WTC11 (cell line): ENCODE measurements around the gene CFAP92. TPM values are rescaled to one million over a fixed set of nuclear protein-coding genes. Genes with fewer than 3 reads are reported as not detected.

Experiments
- ATAC-seq: fragments of 200-7000 bp; cut with Tn5 transposase; 2 replicates; pipeline ENCODE4 v1.10.0; 2021; ENCODE audit warnings: mild to moderate bottlenecking, moderate library complexity
- CTCF ChIA-PET: fragments of 300-600 bp; sonication (Branson Sonifier 250); formaldehyde crosslinking; loops from one replicate; lab custom pipeline; 2021; ENCODE audit warnings: antibody characterized with exemption; lab: Charles Lee
- POLR2A ChIA-PET: fragments of 350-600 bp; sonication (Branson Sonifier 250); formaldehyde crosslinking; loops from one replicate; lab custom pipeline; 2021; ENCODE audit warnings: antibody characterized with exemption; lab: Charles Lee
- DNase-seq: peaks from one replicate; pipeline ENCODE4 v3.0.0; 2021; ENCODE audit warnings: low spot score
- H3K27ac Mint-ChIP-seq: 2 replicates; pipeline ENCODE4 v1.8.0; 2021; ENCODE audit warnings: mixed read lengths
- H3K27me3 Mint-ChIP-seq: 2 replicates; pipeline ENCODE4 v1.8.0; 2021; ENCODE audit warnings: low read depth, mild to moderate bottlenecking, moderate library complexity, mixed read lengths
- H3K36me3 Mint-ChIP-seq: 2 replicates; pipeline ENCODE4 v1.8.0; 2021; ENCODE audit warnings: mixed read lengths
- H3K4me1 Mint-ChIP-seq: 2 replicates; pipeline ENCODE4 v1.8.0; 2022; ENCODE audit warnings: mixed read lengths
- H3K4me3 Mint-ChIP-seq: 2 replicates; pipeline ENCODE4 v1.8.0; 2021; ENCODE audit warnings: mild to moderate bottlenecking, moderate library complexity, mixed read lengths
- H3K9me3 Mint-ChIP-seq: 2 replicates; pipeline ENCODE4 v1.8.0; 2021; ENCODE audit warnings: mixed read lengths
- ATF3 ChIP-seq: sonication (generic); formaldehyde crosslinking; conservative IDR thresholded peaks from 2 replicates; pipeline ENCODE4 v1.8.1; 2022; ENCODE audit warnings: mild to moderate bottlenecking, missing genetic modification reagents
- ATF6 ChIP-seq: sonication (generic); formaldehyde crosslinking; IDR thresholded peaks from 2 replicates; pipeline ENCODE4 v1.8.1; 2023; ENCODE audit warnings: mild to moderate bottlenecking, missing genetic modification reagents
- CDX4 ChIP-seq: fragments of 250-450 bp; sonication (Bioruptor Pico); IDR thresholded peaks from 2 replicates; pipeline ENCODE4 v1.9.0; 2021; ENCODE audit warnings: moderate library complexity, mild to moderate bottlenecking, inconsistent platforms, borderline replicate concordance
- CREM ChIP-seq: sonication (generic); formaldehyde crosslinking; IDR thresholded peaks from 2 replicates; pipeline ENCODE4 v1.8.1; 2022; ENCODE audit warnings: mild to moderate bottlenecking, missing genetic modification reagents, moderate library complexity
- CTCF ChIP-seq: fragments of 200-600 bp; IDR thresholded peaks from 2 replicates; pipeline ENCODE4 v1.8.0; 2022; ENCODE audit warnings: antibody characterized with exemption
- E2F1 ChIP-seq: sonication (generic); formaldehyde crosslinking; IDR thresholded peaks from 2 replicates; pipeline ENCODE4 v1.8.0; 2022; ENCODE audit warnings: mild to moderate bottlenecking, missing genetic modification reagents
- E2F4 ChIP-seq: sonication (generic); formaldehyde crosslinking; IDR thresholded peaks from 2 replicates; pipeline ENCODE4 v1.8.1; 2022; ENCODE audit warnings: low read depth, mild to moderate bottlenecking, moderate library complexity, missing genetic modification reagents, borderline replicate concordance
- ELF4 ChIP-seq: sonication (generic); formaldehyde crosslinking; IDR thresholded peaks from 2 replicates; pipeline ENCODE4 v1.8.1; 2022; ENCODE audit warnings: low read depth, mild to moderate bottlenecking, moderate library complexity, missing genetic modification reagents
- FOXP1 ChIP-seq: sonication (generic); formaldehyde crosslinking; IDR thresholded peaks from 2 replicates; pipeline ENCODE4 v1.8.0; 2022; ENCODE audit warnings: missing genetic modification reagents, mild to moderate bottlenecking, moderate library complexity, borderline replicate concordance
- GABPB1 ChIP-seq: sonication (generic); formaldehyde crosslinking; IDR thresholded peaks from 2 replicates; pipeline ENCODE4 v1.8.1; 2023; ENCODE audit warnings: mild to moderate bottlenecking, missing genetic modification reagents
- HMGA2 ChIP-seq: fragments of 250-450 bp; sonication (Bioruptor Pico); IDR thresholded peaks from 2 replicates; pipeline ENCODE4 v1.4.0; 2021; ENCODE audit warnings: mild to moderate bottlenecking, moderate library complexity
- MAX ChIP-seq: sonication (generic); formaldehyde crosslinking; IDR thresholded peaks from 2 replicates; pipeline ENCODE4 v1.8.0; 2022; ENCODE audit warnings: mild to moderate bottlenecking, missing genetic modification reagents
- MYBL2 ChIP-seq: sonication (generic); formaldehyde crosslinking; IDR thresholded peaks from 2 replicates; pipeline ENCODE4 v1.8.1; 2023; ENCODE audit warnings: mild to moderate bottlenecking, moderate library complexity, missing genetic modification reagents
- NFE2L1 ChIP-seq: sonication (generic); formaldehyde crosslinking; IDR thresholded peaks from 2 replicates; pipeline ENCODE4 v1.8.1; 2023; ENCODE audit warnings: missing genetic modification reagents
- NR2C2 ChIP-seq: sonication (generic); formaldehyde crosslinking; IDR thresholded peaks from 2 replicates; pipeline ENCODE4 v1.8.0; 2022; ENCODE audit warnings: mild to moderate bottlenecking, missing genetic modification reagents
- OVOL2 ChIP-seq: fragments of 250-450 bp; sonication (Bioruptor Pico); IDR thresholded peaks from 2 replicates; pipeline ENCODE4 v1.9.0; 2021; ENCODE audit warnings: mild to moderate bottlenecking, borderline replicate concordance
- TCF7 ChIP-seq: sonication (generic); formaldehyde crosslinking; IDR thresholded peaks from 2 replicates; pipeline ENCODE4 v1.8.0; 2022; ENCODE audit warnings: mild to moderate bottlenecking, low read depth, missing genetic modification reagents, moderate library complexity
- TP53 ChIP-seq: sonication (generic); formaldehyde crosslinking; IDR thresholded peaks from 2 replicates; pipeline ENCODE4 v1.8.1; 2023; ENCODE audit warnings: mild to moderate bottlenecking, missing genetic modification reagents
- ZNF396 ChIP-seq: fragments of 250-450 bp; sonication (Bioruptor Pico); IDR thresholded peaks from 2 replicates; pipeline ENCODE4 v1.8.0; 2021; ENCODE audit warnings: mild to moderate bottlenecking, moderate library complexity, borderline replicate concordance
- ZNF416 ChIP-seq: fragments of 250-450 bp; sonication (Bioruptor Pico); IDR thresholded peaks from 2 replicates; pipeline ENCODE4 v1.9.0; 2021; ENCODE audit warnings: mild to moderate bottlenecking, inconsistent platforms
- ZNF532 ChIP-seq: fragments of 250-450 bp; sonication (Bioruptor Pico); IDR thresholded peaks from 2 replicates; pipeline ENCODE4 v1.9.0; 2021; ENCODE audit warnings: mild to moderate bottlenecking, borderline replicate concordance
- total RNA-seq: library from RNA; stranded (reverse); gene quantifications from 3 replicates; pipeline ENCODE4 v1.2.3, GENCODE V29; 2021

CFAP92 gene
- total RNA-seq, 1 experiment from 2014 or later: 2.9 TPM

GRCh38 chr3:128936341-128936740 lies 57.5 kb downstream of the CFAP92 start:
- CTCF ChIA-PET: interaction anchor here (1.2 kb wide), 1 partner anchor 310 kb away, joined by 3 read pairs; no protein-coding TSS in a partner anchor

GRCh38 chr3:128935922-128936321 lies 58.0 kb downstream of the CFAP92 start:
- no peak overlapping the region for H3K4me3 Mint-ChIP-seq
- no peak overlapping the region for H3K27ac Mint-ChIP-seq
- no peak for ATAC-seq
- H3K36me3 Mint-ChIP-seq: no peaks in the 10 kb centered on the region
- CTCF ChIA-PET: interaction anchor here (1.2 kb wide), 1 partner anchor 310 kb away, joined by 3 read pairs; no protein-coding TSS in a partner anchor
- H3K27me3 Mint-ChIP-seq: peaks cover 7% of the 10 kb centered on the region; the same call in 1 of the 2 replicates
- no peaks in the 10 kb centered on the region for H3K9me3 Mint-ChIP-seq
- no peaks in the 10 kb centered on the region for H3K4me1 Mint-ChIP-seq
- no peak for DNase-seq
- POLR2A ChIA-PET: no interaction called here
- no peak for TF ChIP-seq HMGA2
- no peak for TF ChIP-seq CDX4
- TF ChIP-seq MAX (CRISPR knock-in tag): no peak
- TF ChIP-seq CTCF: no peak
- TF ChIP-seq ZNF416 (CRISPR knock-in tag): no peak
- no peak for TF ChIP-seq TCF7 (CRISPR knock-in tag)
- no peak for TF ChIP-seq ZNF396 (CRISPR knock-in tag)
- TF ChIP-seq ATF3 (CRISPR knock-in tag): no peak
- TF ChIP-seq GABPB1 (CRISPR knock-in tag): no peak
- no peak for TF ChIP-seq NR2C2 (CRISPR knock-in tag)
- no peak for TF ChIP-seq OVOL2 (CRISPR knock-in tag)
- no peak for TF ChIP-seq FOXP1
- TF ChIP-seq NFE2L1: no peak
- TF ChIP-seq TP53 (CRISPR knock-in tag): no peak
- TF ChIP-seq E2F4 (CRISPR knock-in tag): no peak
- no peak for TF ChIP-seq ATF6 (CRISPR knock-in tag)
- no peak for TF ChIP-seq ZNF532
- TF ChIP-seq CREM (CRISPR knock-in tag): no peak
- no peak for TF ChIP-seq MYBL2 (CRISPR knock-in tag)

More at GRCh38 chr3:128936341-128936740, 57.5 kb downstream of the CFAP92 start:
- Mint-ChIP-seq H3K36me3 (no peaks in the 10 kb centered on the region), H3K4me3 (no peak overlapping the region), H3K27ac (no peak overlapping the region), H3K9me3 (no peaks in the 10 kb centered on the region), H3K4me1 (no peaks in the 10 kb centered on the region), H3K27me3 (peaks cover 7% of the 10 kb centered on the region; the same call in 1 of the 2 replicates)
- TF ChIP-seq TP53 (CRISPR knock-in tag) (no peak), ELF4 (no peak), E2F1 (CRISPR knock-in tag) (no peak)
- no peak for ATAC-seq
- no peak for DNase-seq
- POLR2A ChIA-PET: no interaction called here
